CD1c-positive myeloid dendritic cell (primary cell): ENCODE data around the gene SCGB2A2.

Experiments
- DNase-seq: peaks from one replicate; pipeline ENCODE4 v3.0.0-alpha.2; 2016; ENCODE audit errors: extremely low spot score

The SCGB2A2 gene

GRCh38 chr11:62306227-62306626 lies 36.3 kb downstream of the SCGB2A2 start:
- DNase-seq: no peak

GRCh38 chr11:62307950-62308349 lies 38.0 kb downstream of the SCGB2A2 start:
- no peak for DNase-seq

GRCh38 chr11:62309991-62310390 lies 40.0 kb downstream of the SCGB2A2 start:
- DNase-seq: no peak

GRCh38 chr11:62315431-62315830 lies 45.5 kb downstream of the SCGB2A2 start:
- DNase-seq: peak; percentile 57

- DNase-seq: no peak
Observed at GRCh38 chr11:62322524-62322923, 52.6 kb downstream of the SCGB2A2 start.
